GM19240 (cell line): ENCODE data around the gene SFTA2.
A peak's percentile ranks its signal among the peaks of the same experiment; 100 is the strongest.
"Not testable (repeated sequence)": the region's sequence is repeated elsewhere in the genome, so short reads cannot be mapped to it uniquely, and the experiment has no call there.

Experiments
- DNase-seq: peaks from one replicate; pipeline ENCODE4 v3.0.0; 2011; ENCODE audit warnings: low spot score; ENCODE audit not compliant: insufficient read length

SFTA2 gene

DNA sequence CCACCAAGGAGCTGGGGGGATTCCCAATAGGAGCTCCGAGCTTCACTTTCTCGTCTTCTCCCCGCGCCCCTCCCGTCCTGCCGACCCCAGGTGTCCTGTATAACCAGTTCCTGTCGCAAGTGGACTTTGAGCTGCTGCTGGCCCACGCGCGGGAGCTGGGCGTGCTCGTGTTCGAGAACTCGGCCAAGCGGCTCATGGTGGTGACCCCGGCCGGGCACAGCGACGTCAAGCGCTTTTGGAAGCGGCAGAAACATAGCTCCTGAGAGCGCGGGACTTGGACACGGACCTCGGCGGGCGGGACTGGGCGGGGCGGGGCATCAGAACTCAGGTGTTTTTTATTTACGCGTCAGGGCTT is 18.3 kb downstream of the SFTA2 start:
- DNase-seq, result no peak

DNA sequence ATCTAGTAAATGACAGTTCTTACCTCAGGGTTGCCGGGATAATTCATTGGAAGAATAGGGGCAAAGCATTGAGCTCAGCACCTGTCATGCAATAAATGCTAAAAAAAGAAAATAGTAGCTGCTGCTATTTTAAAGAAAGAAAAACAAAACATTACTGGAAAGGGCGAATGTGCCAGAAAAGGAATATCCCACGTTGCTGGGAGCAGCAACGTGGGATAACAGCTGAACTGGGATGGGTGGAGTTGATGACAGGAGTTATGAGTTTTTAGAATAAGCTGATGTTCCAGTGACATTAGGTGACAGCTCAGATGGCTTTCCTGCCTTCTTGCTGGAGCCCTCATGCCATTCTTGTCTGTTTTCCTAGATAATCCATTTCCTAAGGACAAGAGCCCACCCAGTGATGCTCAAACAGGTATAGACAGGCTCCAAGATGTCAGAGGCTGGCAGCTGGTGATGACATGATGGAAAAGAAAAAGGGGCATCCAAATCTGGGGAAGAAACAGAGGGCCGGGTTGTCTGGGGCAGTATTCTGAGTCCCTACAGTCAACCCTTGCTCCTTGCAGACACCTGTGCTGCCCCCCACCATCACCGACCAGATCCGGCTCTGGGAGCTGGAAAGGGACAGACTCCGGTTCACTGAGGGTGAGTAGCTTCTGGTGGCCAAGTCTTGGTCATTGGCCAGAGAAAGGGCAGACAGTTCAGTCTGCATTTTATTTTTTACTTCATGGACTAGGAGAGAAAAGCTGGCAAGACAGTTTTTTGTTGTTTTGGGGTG is 19.0 kb downstream of the SFTA2 start:
- no peak for DNase-seq

GRCh38 chr6:30910473-30910872 is 21.5 kb downstream of the SFTA2 start:
- not testable (repeated sequence) for DNase-seq

GRCh38 chr6:30908700-30909099 is 23.3 kb downstream of the SFTA2 start:
- DNase-seq, result no peak

GRCh38 chr6:30907758-30908591 is 24.0 kb downstream of the SFTA2 start, which contains the start of gene GTF2H4:
GTF2H4 (plus strand) TSS chr6:30908207.
- peak; percentile 95 for DNase-seq

GRCh38 chr6:30907290-30907757 is 24.6 kb downstream of the SFTA2 start:
- not testable (repeated sequence) for DNase-seq

DNA sequence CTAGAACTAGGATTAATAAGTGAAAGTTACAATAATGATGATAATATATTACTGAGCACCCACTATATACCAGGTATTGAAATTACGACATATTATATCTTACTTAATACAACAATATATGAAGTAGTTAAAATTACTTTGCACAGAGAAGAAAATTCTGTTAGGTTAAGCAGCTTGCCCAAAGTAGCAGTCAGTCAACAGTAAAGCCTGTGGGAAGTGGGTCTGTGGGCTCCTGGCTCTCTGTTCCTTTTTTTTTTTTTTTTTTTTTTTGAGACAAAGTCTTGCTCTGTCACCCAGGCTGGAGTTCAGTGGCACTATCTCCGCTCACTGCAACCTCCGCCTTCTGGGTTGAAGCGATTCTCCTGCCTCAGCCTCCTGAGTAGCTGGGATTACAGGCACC is 28.7 kb downstream of the SFTA2 start:
- DNase-seq, result no peak

GRCh38 chr6:30902709-30903108 is 29.3 kb downstream of the SFTA2 start:
- no peak for DNase-seq

- DNase-seq, result not testable (repeated sequence)
Measured at GRCh38 chr6:30902196-30902595, 29.8 kb downstream of the SFTA2 start.

DNA sequence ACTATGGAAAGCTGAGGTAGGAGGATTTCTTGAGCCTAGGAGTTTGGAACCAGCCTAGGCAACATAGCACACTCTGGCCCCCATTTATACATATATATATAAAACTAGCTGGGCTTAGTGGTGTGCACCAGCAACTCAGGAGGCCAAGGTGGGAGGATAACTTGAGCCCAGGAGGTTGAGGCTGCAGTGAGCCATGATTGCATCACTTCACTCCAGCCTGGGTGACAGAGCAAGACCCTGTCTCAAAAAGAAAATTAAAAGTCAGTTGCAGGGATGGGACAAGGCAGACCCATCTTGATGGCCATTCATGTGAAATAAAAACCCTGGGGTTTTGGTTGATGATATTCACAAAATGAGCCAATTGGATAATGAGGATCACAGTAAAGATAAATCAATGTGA is 30.5 kb downstream of the SFTA2 start:
- DNase-seq, result no peak

- no peak for DNase-seq
Measured at GRCh38 chr6:30900863-30901417, 31.0 kb downstream of the SFTA2 start.

DNA sequence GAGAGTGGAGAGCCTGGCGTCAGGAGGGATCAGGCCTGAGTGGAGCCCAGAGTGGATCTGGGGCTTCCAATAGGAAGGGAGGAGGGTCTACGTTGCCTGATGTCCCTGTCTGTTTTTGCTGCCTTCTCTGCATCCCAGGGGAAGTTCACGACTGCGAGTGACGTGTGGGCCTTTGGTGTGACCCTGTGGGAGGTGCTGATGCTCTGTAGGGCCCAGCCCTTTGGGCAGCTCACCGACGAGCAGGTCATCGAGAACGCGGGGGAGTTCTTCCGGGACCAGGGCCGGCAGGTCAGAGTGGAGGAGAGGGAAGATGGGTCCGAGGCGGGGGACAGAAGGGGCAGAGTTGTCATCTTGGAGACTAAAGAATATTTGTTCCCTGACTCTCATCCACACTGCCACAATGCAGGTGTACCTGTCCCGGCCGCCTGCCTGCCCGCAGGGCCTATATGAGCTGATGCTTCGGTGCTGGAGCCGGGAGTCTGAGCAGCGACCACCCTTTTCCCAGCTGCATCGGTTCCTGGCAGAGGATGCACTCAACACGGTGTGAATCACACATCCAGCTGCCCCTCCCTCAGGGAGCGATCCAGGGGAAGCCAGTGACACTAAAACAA is 33.1 kb downstream of the SFTA2 start:
- DNase-seq, result no peak

DNA sequence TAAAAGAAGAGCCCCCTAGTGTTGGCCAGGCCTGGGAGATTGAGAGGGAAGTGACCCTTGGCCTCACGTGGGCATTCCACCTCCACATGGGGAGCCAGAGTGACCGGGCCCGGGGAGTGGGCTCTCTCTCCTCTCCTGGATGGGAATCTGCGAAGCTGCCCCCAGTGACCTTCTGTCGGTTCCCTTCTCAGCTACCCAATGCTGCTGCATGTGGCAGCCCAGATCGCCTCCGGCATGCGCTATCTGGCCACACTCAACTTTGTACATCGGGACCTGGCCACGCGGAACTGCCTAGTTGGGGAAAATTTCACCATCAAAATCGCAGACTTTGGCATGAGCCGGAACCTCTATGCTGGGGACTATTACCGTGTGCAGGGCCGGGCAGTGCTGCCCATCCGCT is 34.1 kb downstream of the SFTA2 start:
- no peak for DNase-seq

DNA sequence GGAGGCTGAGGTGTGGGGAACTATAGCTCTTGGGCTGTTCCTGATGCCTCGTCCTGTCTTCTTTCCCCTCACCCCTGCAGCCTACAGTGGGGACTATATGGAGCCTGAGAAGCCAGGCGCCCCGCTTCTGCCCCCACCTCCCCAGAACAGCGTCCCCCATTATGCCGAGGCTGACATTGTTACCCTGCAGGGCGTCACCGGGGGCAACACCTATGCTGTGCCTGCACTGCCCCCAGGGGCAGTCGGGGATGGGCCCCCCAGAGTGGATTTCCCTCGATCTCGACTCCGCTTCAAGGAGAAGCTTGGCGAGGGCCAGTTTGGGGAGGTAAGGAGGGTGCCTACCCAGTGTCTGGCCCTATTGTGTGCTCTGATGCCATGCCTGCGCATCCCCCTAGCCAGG is 35.4 kb downstream of the SFTA2 start:
- DNase-seq, result no peak

DNA sequence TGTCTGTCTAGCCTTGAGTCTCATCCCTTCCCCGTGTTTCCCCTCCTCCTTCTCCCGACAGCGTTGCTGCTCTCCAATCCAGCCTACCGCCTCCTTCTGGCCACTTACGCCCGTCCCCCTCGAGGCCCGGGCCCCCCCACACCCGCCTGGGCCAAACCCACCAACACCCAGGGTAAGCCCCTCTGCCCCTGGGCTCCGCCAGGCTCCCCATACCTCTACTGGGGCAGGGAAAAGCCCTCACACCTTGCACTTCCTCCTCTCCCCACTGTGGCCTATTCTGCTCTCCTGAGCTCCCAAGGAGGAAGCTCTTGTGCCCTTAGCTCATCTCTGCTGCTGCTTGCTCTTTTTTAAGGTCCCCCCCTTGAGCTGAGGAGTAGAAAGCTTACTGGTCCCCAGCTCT is 36.6 kb downstream of the SFTA2 start:
- no peak for DNase-seq

- DNase-seq, result no peak
Measured at GRCh38 chr6:30894935-30895334, 37.0 kb downstream of the SFTA2 start.

DNA sequence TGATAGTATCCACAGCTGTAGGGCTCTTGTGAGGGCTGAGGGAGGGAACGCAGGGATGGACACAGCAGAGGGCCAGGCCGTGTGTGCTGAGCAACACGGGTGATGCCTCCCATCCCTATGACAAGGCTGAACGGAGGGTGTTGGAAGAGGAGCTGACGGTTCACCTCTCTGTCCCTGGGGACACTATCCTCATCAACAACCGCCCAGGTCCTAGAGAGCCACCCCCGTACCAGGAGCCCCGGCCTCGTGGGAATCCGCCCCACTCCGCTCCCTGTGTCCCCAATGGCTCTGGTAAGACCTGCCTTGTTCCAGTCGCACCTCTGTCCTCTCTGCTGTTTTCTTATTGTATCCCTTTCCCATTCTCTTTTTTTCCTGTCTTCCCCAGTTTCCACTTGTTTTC is 37.6 kb downstream of the SFTA2 start:
- DNase-seq, result no peak

GRCh38 chr6:30893666-30894065 is 38.3 kb downstream of the SFTA2 start:
- DNase-seq, result no peak

GRCh38 chr6:30893001-30893591 is 38.9 kb downstream of the SFTA2 start:
- DNase-seq, result no peak

DNA sequence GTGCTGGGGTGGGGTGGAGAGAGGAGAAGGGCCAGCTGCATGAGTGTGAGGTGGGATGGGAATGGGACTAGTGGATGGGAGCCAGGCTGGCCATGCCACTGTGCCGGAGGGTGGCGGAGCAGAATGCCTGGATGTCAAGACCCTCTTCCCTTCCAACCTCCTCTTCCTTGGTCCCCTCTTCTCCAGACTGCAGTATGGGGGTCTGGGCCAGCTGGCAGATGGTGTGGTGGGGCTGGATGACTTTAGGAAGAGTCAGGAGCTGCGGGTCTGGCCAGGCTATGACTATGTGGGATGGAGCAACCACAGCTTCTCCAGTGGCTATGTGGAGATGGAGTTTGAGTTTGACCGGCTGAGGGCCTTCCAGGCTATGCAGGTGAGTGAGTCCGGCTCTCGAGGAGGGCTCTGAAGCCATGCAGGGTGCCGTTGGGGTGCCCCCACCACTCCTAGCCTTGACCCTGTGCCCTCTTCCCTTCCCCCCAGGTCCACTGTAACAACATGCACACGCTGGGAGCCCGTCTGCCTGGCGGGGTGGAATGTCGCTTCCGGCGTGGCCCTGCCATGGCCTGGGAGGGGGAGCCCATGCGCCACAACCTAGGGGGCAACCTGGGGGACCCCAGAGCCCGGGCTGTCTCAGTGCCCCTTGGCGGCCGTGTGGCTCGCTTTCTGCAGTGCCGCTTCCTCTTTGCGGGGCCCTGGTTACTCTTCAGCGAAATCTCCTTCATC is 40.0 kb downstream of the SFTA2 start:
- no peak for DNase-seq

- no peak for DNase-seq
Measured at GRCh38 chr6:30891450-30891723, 40.6 kb downstream of the SFTA2 start.
